Frontal cortex (tissue), 1 donor: Measurements from ENCODE around the gene KCNMB1. TPM values are rescaled to one million over a fixed set of nuclear protein-coding genes. Genes with fewer than 3 reads are reported as not detected.

Experiments
- total RNA-seq: library from RNA; depleted of rRNA; stranded (reverse); fragments of >200 nt; gene quantifications from one replicate; pipeline ENCODE4 v1.2.3, GENCODE V29; 2014

KCNMB1 gene
- total RNA-seq, 1 donor from 2014 or later: under 0.01 TPM

Other genes starting within 250 kb of the KCNMB1 start
- gene C5orf58, start 156.4 kb downstream of the KCNMB1 start, total RNA-seq: not detected
- 1.2 TPM for gene LCP2, start 91.6 kb downstream of the KCNMB1 start, total RNA-seq
- 15.5 TPM for gene KCNIP1, start 114.7 kb upstream of the KCNMB1 start, total RNA-seq